Stimulated activated CD4-positive, alpha-beta T cell treated with anti-CD3 and anti-CD28 coated beads, Interleukin-1b, Interleukin-23, amount 100 ng/mL, for 1 hour (primary cell): ENCODE data around the gene ACTL8.

Experiments
- DNase-seq, 2 donors: peaks; one replicate each; pipeline ENCODE4 v3.0.0-alpha.2; 2020; ENCODE audit warnings: low read depth in 2 of 2

The ACTL8 gene

GRCh38 chr1:17875882-17876280 is 120.7 kb downstream of the ACTL8 start:
- no peak for DNase-seq
